Retinal pigment epithelial cell (primary cell): ENCODE measurements around the gene PCCA.

Experiments used
- DNase-seq: peaks from one replicate; pipeline ENCODE4 v3.0.0-alpha.2; 2010; ENCODE audit warnings: low read depth
- H3K4me3 ChIP-seq: 2 replicates; pipeline ENCODE4 v1.5.1; 2011; ENCODE audit warnings: mild to moderate bottlenecking, low read length, control low read depth, moderate library complexity
- TF ChIP-seq, protein P1 (sequence below): conservative IDR thresholded peaks from 2 replicates; pipeline ENCODE4 v1.5.1; 2011; ENCODE audit warnings: low read depth, low read length, control low read depth, inconsistent platforms

The PCCA gene

DNA sequence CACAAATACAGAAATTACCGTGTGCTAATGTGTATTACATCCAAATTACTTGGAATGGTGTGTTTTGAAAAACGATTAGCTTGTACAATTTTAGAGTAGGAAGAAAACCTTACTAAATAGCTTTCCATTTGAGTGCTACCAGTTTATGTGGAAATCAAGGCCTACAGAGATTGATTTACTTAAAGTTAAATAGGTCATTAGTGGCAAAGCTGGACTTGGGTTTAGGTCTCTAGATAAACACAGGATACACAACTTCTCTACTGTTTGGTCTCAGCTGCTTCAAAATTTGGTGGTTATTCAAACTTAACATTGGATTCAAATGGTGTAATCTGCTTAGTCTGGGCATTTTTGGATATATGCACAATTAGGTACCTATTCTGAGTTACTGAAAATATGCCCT is 21.4 kb downstream of the PCCA start:
- TF ChIP-seq, protein P1, sequence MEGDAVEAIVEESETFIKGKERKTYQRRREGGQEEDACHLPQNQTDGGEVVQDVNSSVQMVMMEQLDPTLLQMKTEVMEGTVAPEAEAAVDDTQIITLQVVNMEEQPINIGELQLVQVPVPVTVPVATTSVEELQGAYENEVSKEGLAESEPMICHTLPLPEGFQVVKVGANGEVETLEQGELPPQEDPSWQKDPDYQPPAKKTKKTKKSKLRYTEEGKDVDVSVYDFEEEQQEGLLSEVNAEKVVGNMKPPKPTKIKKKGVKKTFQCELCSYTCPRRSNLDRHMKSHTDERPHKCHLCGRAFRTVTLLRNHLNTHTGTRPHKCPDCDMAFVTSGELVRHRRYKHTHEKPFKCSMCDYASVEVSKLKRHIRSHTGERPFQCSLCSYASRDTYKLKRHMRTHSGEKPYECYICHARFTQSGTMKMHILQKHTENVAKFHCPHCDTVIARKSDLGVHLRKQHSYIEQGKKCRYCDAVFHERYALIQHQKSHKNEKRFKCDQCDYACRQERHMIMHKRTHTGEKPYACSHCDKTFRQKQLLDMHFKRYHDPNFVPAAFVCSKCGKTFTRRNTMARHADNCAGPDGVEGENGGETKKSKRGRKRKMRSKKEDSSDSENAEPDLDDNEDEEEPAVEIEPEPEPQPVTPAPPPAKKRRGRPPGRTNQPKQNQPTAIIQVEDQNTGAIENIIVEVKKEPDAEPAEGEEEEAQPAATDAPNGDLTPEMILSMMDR: no peak
- no peak overlapping the region for H3K4me3 ChIP-seq
- no peak for DNase-seq

DNA sequence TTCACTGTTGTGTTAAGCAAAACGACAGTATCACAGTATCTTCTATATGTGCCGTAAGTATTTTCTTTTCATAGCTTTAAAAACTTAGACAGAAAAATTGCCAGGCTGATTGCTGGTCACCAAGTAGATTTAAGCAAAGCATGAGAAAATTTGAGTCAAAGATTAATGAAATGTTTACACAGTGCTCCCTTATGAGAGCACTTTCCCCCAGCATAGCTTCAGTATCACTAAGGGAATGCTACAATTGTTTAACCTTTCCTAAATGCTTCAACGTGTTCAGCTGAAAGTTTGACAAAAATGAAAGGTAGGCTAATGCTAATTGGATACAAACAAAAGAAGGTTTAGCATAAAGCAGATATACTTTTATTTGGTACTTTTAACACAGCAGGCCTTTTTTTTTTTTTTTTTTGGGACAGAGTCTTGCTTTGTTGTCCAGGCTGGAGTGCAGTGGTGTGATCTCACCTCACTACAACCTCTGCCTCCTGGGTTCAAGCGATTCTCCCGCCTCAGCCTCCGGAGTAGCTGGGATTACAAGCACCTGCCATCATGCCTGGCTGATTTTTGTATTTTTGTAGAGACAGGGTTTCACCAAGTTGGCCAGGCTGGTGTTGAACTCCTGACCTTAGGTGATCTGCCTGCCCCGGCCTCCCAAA is 23.4 kb downstream of the PCCA start:
- no peak overlapping the region for H3K4me3 ChIP-seq
- no peak for DNase-seq
- TF ChIP-seq, protein P1: no peak

DNA sequence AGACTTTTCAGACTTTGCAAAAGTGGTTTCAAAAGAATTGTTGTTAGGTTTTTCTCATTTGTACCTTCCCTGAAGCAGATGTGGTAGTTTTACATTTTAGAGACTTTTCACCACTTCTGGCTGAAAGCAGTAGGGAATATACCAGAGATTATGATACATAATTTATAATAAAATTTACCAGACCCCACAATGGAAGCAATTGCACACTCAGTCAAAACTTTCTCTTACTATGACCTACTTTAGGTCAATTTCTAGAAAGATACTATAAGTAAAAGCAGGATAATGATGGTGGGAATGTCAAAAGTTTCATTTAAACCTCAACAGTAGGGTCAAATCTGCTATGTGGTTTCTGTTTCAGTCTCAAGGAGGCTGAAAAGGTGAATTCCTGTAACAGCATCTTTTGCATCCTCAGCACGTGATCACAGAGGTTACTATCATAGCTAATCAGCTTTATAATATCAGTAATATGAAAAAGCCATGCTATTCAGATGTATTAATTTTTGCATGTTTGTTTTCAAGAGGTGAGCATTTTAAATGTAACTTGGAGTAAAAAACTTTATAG is 26.9 kb downstream of the PCCA start:
- H3K4me3 ChIP-seq: no peak overlapping the region
- TF ChIP-seq, protein P1: no peak
- DNase-seq: no peak

DNA sequence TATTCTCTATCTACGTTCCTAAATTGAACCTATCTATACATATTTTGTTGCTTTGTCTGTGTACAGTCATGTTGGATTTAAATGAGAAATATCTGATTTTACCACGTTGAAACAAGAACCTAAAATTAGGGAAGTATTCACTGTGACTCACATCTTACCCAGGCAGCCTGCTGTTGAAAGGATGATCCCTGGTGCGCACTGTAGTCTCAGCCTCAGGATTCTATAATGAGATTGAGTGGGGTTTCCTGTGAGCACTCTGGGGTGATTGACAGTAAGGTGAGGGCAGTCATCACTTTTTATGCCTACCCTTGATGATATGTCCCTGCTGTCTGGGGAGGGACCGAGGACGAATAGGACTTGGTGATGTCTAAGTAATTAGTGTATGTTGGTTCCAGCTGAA is 35.4 kb downstream of the PCCA start:
- no peak for DNase-seq
- TF ChIP-seq, protein P1: no peak
- H3K4me3 ChIP-seq: no peak overlapping the region

DNA sequence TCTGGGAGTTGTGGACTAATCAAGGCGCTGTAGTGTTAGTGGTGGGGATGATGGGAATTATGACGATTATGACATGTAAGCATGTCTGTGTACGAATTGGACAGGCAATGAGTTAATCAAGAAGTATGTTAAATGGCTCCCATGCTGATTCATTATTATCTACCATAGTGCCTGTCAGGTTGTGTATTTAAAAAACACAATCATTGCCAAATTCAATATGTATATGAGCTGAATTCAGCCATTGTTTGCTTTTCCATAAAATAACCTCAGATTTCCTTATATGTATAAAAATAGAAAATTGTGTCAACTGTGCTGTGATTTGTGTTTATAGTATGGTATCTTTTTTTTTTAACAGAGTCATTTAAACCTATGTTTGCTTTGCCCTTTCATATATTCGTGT is 37.1 kb downstream of the PCCA start:
- TF ChIP-seq, protein P1: no peak
- DNase-seq: no peak
- no peak overlapping the region for H3K4me3 ChIP-seq

DNA sequence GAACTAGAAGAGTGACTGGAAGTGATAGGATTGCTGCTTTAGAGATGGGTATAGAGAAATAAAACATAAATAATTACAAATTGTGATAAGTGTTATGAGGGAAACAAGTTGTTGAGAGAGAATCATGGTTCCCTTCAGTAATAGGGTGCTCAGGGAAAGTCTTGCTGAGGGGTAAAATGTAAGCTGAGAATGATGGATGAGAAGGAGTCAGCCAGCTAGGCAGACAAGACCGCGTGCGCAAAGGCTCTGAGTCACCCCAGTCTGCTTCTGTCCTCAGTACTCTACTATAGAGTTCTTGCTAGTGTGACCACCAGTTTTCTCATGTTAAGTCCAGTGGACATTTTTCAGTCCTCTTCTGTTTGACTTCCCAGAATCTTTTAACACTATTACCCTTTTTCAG is 39.5 kb downstream of the PCCA start:
- TF ChIP-seq, protein P1: no peak
- DNase-seq: no peak
- H3K4me3 ChIP-seq: no peak overlapping the region

DNA sequence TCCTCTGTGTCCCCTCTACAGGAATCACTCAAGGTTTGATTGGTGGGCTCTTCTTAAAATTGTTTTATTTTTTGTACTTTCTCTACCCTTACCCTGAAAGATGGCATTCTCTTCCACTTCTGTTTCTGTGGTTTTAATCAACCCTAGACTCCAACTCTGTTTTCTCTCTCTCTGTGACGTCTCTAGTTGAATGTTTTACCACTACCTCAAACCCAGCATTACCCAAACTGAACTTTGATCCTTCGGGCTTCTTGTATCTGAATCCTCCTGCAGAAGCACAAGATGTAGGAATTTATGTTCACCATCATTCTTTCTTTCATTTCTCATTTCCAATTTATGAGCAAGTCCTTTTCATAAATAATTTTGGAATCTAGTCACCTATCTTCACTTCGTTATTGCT is 39.9 kb downstream of the PCCA start:
- TF ChIP-seq, protein P1: no peak
- DNase-seq: no peak
- no peak overlapping the region for H3K4me3 ChIP-seq
